Measurements from ENCODE around the gene CYP46A1. TPM values are rescaled to one million over a fixed set of nuclear protein-coding genes. Genes with fewer than 3 reads are reported as not detected.
A peak's percentile ranks its signal among the peaks of the same experiment; 100 is the strongest.
"Not testable (repeated sequence)": the region's sequence is repeated elsewhere in the genome, so short reads cannot be mapped to it uniquely, and the experiment has no call there.

The CYP46A1 gene
- total RNA-seq, 1 experiment from 2014 or later: not detected

- no peak for DNase-seq (ENCODE audit: low read depth)
Observed at GRCh38 chr14:99656171-99656570, 27.9 kb upstream of the CYP46A1 start.

- DNase-seq (ENCODE audit: low read depth): no peak
Observed at GRCh38 chr14:99657645-99658155, 26.4 kb upstream of the CYP46A1 start.

- no peak for DNase-seq (ENCODE audit: low read depth)
Observed at GRCh38 chr14:99658218-99658845, 25.8 kb upstream of the CYP46A1 start.

GRCh38 chr14:99659333-99659741 lies 24.8 kb upstream of the CYP46A1 start:
- DNase-seq (ENCODE audit: low read depth): no peak

GRCh38 chr14:99660006-99660566 lies 24.0 kb upstream of the CYP46A1 start:
- DNase-seq (ENCODE audit: low read depth): no peak

GRCh38 chr14:99660794-99661193 lies 23.3 kb upstream of the CYP46A1 start:
- DNase-seq (ENCODE audit: low read depth): peak; percentile 45

GRCh38 chr14:99661206-99661605 lies 22.9 kb upstream of the CYP46A1 start:
- not testable (repeated sequence) for DNase-seq (ENCODE audit: low read depth)

GRCh38 chr14:99662846-99663245 lies 21.3 kb upstream of the CYP46A1 start:
- no peak for DNase-seq (ENCODE audit: low read depth)

GRCh38 chr14:99663386-99664057 lies 20.6 kb upstream of the CYP46A1 start:
- DNase-seq (ENCODE audit: low read depth): no peak

- DNase-seq (ENCODE audit: low read depth): no peak
Observed at GRCh38 chr14:99664058-99664936, 19.8 kb upstream of the CYP46A1 start.

- no peak for DNase-seq (ENCODE audit: low read depth)
Observed at GRCh38 chr14:99664937-99665273, 19.2 kb upstream of the CYP46A1 start.

- DNase-seq (ENCODE audit: low read depth): no peak
Observed at GRCh38 chr14:99666533-99666932, 17.6 kb upstream of the CYP46A1 start.

GRCh38 chr14:99667045-99667444 lies 17.1 kb upstream of the CYP46A1 start:
- DNase-seq (ENCODE audit: low read depth): no peak

GRCh38 chr14:99667821-99668220 lies 16.3 kb upstream of the CYP46A1 start:
- DNase-seq (ENCODE audit: low read depth): no peak

GRCh38 chr14:99668307-99669295 lies 15.5 kb upstream of the CYP46A1 start:
- DNase-seq (ENCODE audit: low read depth): no peak

GRCh38 chr14:99670361-99671234 lies 13.5 kb upstream of the CYP46A1 start:
- no peak for DNase-seq (ENCODE audit: low read depth)

- DNase-seq (ENCODE audit: low read depth): no peak
Observed at GRCh38 chr14:99671235-99672224, 12.6 kb upstream of the CYP46A1 start.
